Suppressor macrophage treated with lipopolysaccharide for 4 hours (primary cell): ENCODE results near the gene SPTBN4.
"Not testable (repeated sequence)": the region's sequence is repeated elsewhere in the genome, so short reads cannot be mapped to it uniquely, and the experiment has no call there.

Experiments
- DNase-seq: peaks from one replicate; pipeline ENCODE4 v3.0.0-alpha.2; 2020

SPTBN4 gene

DNA sequence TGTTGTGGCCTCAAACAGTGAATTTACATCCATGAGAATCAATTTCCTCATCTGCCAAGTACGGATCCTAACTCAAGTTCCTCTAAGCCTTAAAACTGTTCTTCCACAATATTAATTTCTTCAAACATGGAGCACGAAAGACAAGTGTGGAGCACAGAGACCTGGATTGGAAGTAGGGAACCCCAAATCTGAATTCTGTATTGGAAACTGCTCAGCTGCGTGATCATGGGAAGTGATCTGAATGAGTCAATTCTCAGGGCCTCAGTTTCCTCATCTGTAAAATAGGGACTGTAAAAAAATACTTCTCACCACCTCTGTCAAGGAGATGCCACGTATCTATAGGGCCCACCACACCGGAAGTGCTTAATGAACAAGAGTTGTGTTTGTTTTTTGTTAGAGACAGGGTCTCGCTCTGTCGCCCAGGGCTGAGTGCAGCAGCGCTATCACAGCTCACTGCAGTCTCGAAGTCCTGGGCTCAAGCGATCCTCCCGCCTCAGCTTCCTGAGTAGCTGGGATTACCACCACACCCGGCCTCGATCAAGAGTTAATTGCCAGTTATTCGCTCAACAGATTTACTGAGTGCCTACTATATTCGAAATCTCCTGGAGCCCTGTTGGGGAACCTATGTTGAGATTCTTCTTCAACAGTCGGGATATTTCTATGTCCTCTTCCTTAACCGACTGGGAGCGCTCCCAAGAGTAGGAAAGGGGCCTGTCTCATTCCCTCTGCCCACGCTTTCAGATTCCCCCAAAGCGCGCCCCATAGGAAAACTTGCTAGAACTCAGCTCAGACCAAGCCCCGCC, 24.3 kb upstream of the SPTBN4 start:
- DNase-seq: no peak

DNA sequence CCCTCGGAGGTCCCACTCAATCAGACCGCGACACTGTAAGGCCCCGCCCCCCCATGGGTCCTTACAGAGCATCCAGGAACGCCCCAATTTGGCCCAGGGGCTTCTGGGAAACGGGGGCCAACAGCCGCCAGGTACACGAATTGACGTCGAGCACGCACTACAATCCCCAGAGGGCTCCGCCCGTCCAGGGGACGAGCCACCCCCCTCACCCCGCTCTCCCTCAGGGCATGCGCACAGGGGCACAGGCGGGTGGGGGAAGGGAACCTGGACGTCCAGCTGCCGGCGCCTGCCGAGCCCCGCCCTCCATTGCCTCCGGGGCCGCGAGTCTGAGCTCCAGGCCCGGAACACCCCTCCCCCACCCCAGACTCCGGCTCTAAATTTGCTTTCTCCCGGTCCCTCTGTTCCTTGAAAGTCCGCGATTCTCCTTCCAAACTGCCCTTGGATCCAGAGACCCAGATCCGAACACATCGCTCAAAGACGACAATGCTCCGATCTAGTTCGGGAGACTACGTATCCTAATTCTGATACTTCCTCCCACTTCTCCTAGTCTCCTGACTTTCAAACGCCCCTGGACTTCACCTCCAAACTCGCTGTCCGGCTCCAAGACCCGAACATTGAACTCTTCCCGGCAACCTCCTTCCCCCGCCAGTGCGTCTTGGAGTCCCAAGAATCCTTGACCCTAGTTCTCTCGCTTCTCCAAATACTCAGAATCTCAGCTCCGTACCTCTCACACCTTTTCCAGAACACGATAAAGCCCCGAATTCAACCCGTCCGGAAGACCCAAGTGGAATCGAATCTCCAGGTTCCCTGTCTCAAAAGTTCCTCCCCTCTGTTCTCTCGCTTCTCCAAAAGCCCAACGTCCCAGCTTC, 23.4 kb upstream of the SPTBN4 start:
- peak; percentile 100 for DNase-seq

DNA sequence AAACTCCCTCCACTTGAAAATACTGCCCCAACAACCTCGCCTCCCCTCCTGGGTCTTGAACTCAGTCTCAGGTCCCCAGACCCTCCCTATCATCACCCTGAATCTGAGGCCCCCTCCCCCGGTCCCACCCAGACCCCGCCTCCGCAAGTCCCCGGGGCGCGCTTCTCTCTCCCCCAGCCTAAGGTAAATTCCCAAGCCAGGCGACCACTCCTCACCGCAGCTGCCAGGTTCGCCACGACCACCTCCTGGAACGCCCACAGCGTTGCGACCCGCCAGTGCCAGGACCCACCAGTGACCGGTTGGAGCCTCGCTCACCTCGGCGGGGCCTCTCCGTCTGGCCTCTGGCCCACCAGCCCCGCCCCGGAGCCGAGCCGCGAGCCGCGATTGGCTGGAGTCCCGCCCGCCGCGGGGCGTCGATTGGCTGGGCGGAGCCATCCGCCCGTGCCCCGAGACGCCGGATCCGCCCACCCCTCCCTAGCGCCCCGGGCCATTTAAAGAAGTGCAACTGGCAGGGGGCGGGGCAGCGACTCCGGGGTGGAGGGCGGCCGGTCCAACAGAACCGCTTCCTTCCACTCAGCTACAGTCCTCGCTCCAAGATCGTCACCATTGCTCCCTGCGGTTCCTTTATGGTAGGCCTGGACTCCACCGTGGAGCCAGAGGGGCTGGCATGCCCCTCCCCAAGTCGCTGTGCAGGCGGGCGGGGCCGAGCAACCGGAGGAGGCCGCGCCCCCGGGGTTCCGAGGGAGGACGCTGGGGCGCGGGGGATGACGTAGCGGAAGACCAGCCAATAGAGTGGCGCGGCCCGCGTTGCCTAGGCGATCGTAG, 22.6 kb upstream of the SPTBN4 start, which contains the start of gene SERTAD3:
Gene SERTAD3 (minus strand): TSS at position 336 of the 825 bp plus-strand sequence. CDS start 2,255 bp downstream, outside the sequence.
- peak; percentile 99 for DNase-seq

DNA sequence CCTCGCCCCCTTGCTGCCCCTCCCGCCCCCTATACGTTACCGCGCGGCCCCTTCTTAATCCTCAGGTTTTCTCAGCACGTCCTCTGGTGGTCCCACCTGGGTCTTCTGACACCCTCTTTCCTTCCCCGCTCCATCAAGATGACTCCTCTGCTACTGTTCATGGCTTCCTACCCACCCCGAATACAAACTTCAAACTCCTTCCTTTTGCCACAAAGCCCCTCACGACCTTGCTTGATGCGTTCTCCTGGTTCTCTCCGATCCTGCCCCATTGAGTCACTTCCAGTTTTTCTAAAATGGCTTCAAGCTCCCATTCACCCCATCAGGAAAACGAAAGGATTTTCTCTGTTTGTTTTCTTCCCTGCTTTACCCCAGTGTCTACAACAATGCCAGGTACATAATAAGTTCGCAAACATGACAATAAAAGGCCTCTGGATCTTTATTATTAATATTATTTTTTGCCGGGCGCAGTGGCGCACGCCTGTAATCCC, 21.9 kb upstream of the SPTBN4 start:
- DNase-seq: no peak

DNA sequence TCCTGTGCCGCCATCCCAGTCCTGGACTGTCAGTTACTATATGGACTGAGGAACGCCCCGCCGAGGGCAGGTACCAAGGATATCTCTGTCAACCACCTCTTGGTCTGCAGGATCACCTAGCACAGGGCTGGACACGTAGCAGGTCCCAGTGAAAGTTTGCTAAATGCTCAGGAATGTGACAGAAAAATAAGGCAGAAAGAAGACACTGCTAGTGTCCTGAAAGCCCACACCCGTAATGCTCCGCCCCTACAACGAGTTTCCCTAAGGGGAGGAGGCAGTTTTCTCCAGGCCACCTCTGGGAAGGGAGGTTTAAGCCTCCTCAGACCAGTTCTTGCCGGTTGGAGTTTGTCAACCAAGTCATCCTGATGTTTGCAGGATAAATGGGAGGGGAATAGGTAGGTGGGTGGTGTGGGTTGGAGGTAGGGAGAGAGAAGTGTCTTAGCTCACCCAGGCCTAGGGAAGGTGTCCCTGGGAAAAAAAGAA, 21.0 kb upstream of the SPTBN4 start:
- no peak for DNase-seq

DNA sequence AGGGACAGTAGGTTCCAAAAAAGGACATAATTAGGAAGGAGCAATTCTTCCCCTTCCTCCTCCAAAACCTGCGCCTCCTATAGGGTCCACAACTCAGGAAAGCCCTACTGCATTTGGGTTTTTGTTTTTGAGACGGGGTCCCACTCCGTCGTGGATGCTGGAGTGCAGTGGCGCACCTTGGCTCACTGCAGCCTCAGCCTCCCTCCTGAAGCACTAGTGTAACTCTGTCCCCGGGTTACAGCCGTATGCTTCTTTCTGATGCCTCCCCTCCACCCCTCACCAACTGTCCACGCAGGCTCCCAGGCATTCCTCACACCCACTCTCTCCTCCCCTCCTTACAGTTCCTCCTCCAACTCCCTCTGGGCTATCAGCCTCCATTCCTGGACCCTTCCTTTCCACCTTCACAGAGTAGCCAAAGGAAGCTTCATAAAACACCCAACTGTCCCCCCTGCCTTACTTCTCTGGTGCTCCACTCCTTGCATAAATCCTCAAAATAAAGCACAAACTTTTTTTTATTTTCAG, 20.5 kb upstream of the SPTBN4 start:
- no peak for DNase-seq

DNA sequence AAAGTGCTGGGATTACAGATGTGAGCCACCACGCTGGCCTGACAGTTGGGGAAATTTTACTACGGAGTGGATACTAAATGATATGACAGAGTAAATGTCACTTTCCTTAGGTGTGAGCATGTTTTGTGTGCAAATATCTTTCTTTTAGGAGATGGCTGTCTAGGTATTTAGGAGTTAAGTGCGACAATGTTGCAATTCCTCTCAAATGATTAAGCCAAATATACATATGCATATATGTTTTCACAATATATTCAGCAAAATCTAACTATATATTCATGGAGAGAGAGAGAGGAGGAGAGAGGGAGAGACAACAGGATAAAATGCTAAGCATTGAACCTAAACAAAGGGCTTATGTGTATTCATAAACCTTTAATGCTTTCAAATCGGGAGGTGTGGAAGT, 17.3 kb upstream of the SPTBN4 start:
- no peak for DNase-seq

DNA sequence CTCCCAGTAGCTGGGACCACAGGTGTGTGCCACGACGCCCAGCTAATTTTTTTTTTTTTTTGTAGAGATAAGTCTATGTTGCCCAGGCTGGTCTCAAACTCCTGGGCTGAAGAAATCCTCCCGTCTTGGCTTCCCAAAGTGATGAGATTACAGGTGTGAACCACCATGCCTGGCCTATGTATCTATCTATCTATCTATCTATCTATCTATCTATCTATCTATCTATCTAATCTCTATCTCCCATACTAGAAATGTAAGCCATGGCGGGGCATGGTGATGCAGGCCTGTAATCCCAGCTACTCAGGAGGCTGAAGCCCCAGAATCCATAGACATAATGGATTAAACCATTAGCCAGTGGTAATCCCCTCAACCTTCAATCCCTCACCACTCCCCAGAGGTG, 16.1 kb upstream of the SPTBN4 start:
- no peak for DNase-seq

DNA sequence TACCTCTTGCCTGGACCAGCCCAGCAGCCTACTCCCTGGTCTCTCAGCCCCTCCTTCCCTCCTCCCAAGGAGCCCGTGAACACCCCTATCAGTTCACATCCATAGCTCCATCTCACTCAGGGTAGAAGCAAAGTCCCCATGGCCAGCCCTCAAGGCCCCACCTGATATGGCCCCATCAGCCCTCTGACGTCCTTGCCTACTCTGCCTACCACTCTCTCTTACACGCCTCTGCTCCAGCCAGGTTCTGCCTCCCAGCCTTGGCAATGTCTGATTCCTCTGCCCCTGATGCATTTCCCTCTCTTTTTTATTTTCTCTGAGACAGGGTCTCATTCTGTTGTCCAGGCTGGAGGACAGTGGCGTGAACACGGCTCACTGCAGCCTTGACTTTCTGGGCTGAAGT, 14.8 kb upstream of the SPTBN4 start:
- no peak for DNase-seq

DNA sequence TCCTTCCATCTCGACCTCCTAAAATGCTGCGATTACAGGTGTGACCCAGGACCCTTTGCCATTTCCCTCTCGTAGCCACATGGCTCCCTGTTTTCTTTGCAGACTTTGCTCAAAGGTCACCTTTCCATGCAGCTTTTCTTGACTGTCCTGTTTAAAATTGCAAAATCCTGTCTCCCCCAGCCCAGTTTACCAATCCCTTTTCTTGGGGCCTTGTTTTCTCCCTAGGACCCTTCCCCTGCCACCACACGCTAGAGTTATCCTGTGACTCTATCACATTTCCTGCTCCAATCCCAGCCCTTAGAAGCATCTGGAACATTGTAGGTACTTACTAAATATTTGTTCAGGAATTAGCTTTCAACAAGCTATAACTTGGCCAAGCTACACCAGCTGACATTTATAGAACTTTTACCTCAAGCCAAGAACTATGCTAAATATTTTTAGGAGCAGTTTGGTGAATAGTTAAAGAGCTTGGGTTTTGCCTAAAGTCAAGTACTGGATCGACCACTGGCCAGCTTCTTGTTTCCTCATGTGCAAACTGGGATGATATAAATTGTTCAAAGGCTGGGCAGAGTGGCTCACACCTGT, 13.6 kb upstream of the SPTBN4 start:
- DNase-seq: no peak

DNA sequence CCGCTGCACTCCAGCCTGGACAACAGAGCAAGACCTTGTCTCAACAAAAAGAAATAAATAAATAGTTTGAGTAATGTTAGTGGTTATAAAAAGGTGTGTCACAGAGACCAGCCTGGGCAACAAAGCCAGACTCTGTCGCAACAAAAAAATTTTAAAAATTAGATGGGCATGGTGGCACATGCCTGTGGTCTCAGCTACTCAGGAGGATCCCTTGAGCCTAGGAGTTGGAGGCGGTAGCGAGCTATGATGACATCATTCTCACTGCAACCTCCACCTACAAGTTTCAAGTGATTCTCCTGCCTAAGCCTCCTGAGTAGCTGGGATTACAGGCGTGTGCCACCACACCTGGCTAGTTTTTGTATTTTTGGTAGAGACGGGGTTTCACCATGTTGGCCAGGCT, 12.9 kb upstream of the SPTBN4 start:
- DNase-seq: not testable (repeated sequence)

DNA sequence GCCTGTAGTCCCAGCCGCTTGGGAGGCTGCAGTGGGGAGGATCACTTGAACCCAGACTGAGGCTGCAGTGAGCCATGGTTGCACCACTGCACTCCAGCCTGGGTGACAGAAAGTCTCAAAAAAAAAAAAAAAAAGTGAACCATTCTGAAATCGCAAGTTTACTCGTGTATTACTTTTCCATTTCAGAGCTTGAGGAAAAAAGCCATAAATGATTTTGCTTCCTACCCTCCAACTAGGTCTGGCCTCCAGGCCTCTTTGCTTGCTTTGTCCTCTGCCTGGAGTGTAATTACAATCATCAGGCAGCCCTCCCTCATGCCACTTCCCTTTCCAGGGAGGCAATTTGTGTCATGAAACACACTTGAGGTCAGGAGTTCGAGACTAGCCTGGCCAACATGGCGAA, 9.8 kb upstream of the SPTBN4 start:
- no peak for DNase-seq

DNA sequence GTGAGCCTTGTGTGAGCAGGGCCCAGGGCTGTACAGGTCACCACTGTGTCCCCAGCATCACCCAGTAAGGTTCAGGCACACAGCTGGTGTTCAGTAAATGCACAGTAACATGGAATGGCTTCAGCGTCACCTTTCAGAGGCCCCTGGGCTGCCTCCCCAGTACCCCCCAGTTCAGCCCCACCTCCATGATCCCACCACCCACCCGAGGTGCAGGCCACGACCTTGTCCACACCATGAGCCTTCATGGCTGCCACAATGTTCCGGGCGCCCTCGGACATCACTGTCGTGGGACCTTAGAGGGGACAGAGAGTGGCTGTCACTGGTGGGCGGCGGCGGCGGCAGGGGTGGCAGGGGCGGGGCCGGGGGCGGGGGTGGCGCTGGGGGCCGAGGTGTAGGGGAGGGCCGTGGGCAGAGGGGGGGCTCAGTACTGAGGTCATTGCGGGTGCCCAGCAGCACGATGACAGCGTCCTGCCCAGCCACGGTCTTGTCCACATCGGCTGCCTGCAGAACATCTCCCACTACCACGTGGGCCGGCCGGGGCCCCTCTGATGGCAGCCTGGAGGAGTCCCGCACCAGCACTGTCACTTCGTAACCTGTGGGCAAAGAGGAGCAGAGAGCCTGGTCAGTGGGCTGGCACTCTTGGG, 8.7 kb upstream of the SPTBN4 start:
- DNase-seq: no peak

DNA sequence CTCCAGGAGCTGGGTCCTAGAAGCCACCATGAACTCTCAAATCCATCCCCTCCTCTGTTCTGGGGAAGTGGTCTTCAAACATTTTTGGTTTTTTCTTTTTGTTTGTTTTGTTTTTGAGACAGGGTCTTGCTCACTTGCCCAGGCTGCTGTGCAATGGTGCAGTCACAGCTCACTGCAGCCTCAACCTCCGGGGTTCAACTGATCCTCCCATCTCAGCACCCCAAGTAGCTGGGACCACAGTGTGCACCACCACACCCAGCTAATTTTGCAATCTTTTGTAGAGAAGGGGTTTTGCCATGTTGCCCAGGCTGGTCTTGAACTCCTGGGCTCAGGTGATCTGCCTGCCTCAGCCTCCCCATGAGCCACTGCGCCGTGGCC, 8.2 kb upstream of the SPTBN4 start:
- DNase-seq: no peak

DNA sequence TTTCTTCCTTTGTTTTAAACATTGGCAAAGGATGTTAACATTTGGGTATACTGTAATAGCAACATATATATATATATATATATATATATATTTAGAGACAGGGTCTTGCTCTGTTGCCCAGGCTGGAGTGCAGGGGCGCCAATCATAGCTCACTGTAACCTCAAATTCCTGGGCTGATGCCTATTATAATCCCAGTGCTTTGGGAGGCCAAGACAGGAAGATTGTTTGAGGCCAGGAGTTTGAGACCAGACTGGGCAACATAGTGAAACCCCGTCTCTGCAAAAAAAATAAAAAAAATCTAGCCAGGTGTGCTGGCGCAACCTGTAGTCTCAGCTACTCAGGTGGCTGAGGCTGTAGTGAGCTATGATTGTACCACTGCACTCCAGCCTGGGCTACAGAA, 6.6 kb upstream of the SPTBN4 start:
- DNase-seq: no peak

DNA sequence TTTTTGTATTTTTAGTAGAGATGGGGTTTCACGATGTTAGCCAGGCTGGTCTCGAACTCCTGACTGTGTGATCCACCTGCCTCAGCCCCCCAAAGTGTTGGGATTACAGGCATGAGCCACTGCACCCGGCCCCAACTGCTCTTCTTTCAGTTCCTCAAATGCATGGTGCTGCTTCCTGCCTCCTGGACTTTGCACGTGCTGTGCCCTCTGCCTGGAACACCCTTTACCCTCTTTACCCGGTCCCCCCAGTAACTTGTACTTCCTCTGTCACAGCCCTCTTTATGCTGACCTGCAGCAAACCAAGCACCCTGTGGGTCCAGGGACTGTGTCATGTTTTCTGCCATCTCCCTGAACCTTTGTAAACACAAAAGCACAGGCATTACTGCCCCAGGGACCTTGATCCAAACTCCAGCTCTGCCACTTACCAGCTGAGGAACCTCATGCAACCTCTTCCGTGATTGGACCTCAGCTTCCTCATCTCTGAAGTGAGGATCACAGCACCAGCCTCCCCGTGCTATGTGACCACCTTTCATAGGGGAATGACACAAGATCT, 5.1 kb upstream of the SPTBN4 start:
- peak; percentile 58 for DNase-seq

DNA sequence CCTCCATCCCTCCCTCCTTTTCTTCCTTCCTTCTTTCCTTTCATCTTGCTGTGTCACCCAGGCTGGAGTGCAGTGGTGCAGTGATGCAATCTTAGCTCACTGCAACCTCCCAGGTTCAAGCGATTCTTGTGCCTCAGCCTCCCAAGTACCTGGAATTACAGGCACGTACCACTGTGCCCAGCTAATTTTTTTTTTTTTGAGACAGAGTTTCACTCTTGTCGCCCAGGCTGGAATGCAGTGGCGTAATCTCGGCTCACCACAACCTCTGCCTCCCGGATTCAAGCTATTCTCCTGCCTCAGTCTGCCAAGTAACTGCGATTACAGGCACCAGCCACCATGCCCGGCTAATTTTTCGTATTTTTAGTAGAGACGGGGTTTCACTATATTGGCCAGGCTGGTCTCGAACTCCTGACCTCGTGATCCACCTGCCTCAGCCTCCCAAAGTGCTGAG, 3.2 kb upstream of the SPTBN4 start:
- peak; percentile 13 for DNase-seq

DNA sequence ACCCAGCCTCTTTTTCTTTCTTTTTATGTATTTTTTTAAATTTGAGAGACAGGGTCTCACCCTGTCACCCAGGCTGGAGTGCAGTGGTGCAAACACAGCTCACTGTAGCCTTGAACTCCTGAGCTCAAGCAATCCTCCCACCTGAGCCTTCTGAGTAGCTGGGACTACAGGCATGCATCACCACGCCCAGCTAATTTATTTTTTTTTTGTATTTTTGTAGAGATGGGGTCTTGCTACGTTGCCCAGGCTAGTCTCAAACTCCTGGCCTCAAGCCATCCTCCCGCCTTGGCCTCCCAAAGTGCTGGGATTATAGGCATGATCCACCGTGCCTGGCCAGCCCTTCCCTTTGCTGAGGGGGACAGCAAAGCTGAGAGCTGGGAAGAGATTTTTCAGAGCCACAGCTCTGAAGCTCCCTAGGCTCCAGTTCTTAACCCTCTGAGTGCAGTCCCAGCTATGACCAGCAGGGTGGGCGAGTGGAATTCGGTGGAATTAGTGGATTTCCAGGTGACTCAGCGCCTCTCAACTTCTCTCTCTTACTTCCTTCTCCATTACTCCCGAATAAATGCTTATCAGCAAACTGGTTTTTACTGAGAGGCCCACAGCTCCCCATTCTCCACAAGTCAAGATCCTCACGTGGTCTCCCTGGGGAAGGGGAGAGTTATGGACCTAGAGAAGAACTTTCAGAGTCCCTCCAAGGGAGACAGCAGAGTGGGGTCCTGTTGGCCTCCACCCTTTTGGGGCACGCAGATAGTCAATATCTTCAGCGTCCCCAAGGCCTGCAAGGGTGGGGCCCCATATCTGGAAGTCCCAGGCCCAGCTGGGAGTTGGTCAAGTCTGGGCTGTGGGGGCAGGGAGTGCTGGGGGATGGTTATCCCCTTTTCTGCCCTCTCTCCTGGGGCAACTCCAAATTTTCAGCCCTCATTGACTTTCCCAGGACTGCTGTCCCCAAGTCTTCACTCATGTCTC, 2.5 kb upstream of the SPTBN4 start:
- DNase-seq: peak; percentile 95

DNA sequence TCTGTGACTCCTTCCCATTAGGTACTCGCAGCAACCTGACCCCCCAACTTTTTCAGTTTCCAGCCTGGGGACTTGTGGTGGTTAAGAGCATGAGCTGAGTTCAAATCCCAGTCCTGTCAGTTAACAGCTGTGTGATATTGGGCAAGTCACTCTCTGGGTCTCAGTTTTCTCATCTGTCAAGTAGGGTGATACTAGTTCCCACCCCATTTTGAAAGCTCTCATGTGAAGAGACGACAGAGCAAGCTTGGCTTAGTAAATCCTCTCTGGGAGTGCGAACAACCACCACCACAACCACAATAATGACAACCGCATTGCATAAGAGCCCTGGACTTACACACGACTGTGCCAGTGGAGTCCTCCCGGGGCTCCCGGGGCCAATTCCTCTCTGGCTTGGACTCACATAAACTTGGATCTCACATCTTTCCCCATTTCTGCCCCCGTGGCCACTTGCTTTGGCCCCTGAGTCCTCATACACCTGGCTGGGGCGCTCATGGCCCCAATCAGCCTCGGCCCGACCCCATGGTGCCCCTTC, 1.7 kb upstream of the SPTBN4 start:
- peak; percentile 85 for DNase-seq
